WTC11 (cell line): Measurements from ENCODE around the gene NECTIN3.

Experiments used
- CREB1 ChIP-seq: sonication (generic); formaldehyde crosslinking; IDR thresholded peaks from 2 replicates; pipeline ENCODE4 v1.8.0; 2023; ENCODE audit warnings: mild to moderate bottlenecking, missing genetic modification reagents
- ELF4 ChIP-seq: sonication (generic); formaldehyde crosslinking; IDR thresholded peaks from 2 replicates; pipeline ENCODE4 v1.8.1; 2022; ENCODE audit warnings: low read depth, mild to moderate bottlenecking, moderate library complexity, missing genetic modification reagents
- ETV6 ChIP-seq: sonication (generic); formaldehyde crosslinking; IDR thresholded peaks from 2 replicates; pipeline ENCODE4 v1.8.1; 2022; ENCODE audit warnings: mild to moderate bottlenecking, missing genetic modification reagents
- GABPB1 ChIP-seq: sonication (generic); formaldehyde crosslinking; IDR thresholded peaks from 2 replicates; pipeline ENCODE4 v1.8.1; 2023; ENCODE audit warnings: mild to moderate bottlenecking, missing genetic modification reagents
- IRF2 ChIP-seq: sonication (generic); formaldehyde crosslinking; IDR thresholded peaks from 2 replicates; pipeline ENCODE4 v1.8.0; 2022; ENCODE audit warnings: low read depth, missing genetic modification reagents, borderline replicate concordance
- JUN ChIP-seq: sonication (generic); formaldehyde crosslinking; IDR thresholded peaks from 2 replicates; pipeline ENCODE4 v1.8.0; 2023; ENCODE audit warnings: mild to moderate bottlenecking, missing genetic modification reagents
- NR2C2 ChIP-seq: sonication (generic); formaldehyde crosslinking; IDR thresholded peaks from 2 replicates; pipeline ENCODE4 v1.8.0; 2022; ENCODE audit warnings: mild to moderate bottlenecking, missing genetic modification reagents
- PRRX2 ChIP-seq: fragments of 250-450 bp; sonication (Bioruptor Pico); IDR thresholded peaks from 2 replicates; pipeline ENCODE4 v1.8.0; 2021; ENCODE audit warnings: mild to moderate bottlenecking
- SMAD3 ChIP-seq: sonication (generic); formaldehyde crosslinking; IDR thresholded peaks from 2 replicates; pipeline ENCODE4 v1.8.0; 2022; ENCODE audit warnings: missing genetic modification reagents, mild to moderate bottlenecking, borderline replicate concordance
- TF ChIP-seq, protein P1 (sequence below): fragments of 200-600 bp; IDR thresholded peaks from 2 replicates; pipeline ENCODE4 v1.8.0; 2022; ENCODE audit warnings: antibody characterized with exemption
- TF ChIP-seq, protein P2 (sequence below): sonication (generic); formaldehyde crosslinking; IDR thresholded peaks from 2 replicates; pipeline ENCODE4 v1.8.1; 2023; ENCODE audit warnings: mild to moderate bottlenecking, missing genetic modification reagents
- TF ChIP-seq, protein P3 (sequence below): sonication (generic); formaldehyde crosslinking; IDR thresholded peaks from 2 replicates; pipeline ENCODE4 v1.8.1; 2023; ENCODE audit warnings: mild to moderate bottlenecking, missing genetic modification reagents, borderline replicate concordance

DNA sequence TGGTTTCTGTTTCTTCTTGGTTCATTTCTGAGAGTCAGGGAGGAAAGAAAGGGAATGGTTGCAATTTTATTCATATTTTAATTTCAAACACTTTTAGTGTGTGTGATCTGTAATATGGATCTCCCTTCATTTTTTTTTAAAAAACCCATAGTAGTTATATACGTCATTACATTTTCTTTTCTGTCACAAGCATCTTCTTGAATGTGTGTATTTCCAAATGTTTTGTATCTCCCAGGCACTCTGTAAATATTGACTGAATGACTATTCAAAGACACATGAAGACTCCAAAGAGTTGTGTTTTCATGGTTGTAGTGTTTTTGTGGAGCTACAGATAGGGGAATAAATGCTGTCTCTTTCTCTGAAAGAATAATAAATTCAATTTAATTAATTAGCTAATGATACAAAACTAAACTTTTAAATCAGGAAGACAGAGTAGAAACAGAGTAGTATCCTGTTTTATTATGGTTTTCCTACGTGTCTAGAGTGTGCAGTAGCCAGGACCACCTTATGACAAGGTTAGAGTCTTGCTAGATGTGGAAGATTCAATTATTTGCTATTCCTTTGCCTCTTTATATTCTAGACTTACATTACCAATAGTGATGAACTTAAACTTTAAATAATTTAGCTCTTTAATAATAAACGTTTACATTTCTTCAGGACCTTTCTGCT is 35.5 kb downstream of the NECTIN3 start:
- TF ChIP-seq, protein P1, sequence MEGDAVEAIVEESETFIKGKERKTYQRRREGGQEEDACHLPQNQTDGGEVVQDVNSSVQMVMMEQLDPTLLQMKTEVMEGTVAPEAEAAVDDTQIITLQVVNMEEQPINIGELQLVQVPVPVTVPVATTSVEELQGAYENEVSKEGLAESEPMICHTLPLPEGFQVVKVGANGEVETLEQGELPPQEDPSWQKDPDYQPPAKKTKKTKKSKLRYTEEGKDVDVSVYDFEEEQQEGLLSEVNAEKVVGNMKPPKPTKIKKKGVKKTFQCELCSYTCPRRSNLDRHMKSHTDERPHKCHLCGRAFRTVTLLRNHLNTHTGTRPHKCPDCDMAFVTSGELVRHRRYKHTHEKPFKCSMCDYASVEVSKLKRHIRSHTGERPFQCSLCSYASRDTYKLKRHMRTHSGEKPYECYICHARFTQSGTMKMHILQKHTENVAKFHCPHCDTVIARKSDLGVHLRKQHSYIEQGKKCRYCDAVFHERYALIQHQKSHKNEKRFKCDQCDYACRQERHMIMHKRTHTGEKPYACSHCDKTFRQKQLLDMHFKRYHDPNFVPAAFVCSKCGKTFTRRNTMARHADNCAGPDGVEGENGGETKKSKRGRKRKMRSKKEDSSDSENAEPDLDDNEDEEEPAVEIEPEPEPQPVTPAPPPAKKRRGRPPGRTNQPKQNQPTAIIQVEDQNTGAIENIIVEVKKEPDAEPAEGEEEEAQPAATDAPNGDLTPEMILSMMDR: no peak
- TF ChIP-seq, protein P2, sequence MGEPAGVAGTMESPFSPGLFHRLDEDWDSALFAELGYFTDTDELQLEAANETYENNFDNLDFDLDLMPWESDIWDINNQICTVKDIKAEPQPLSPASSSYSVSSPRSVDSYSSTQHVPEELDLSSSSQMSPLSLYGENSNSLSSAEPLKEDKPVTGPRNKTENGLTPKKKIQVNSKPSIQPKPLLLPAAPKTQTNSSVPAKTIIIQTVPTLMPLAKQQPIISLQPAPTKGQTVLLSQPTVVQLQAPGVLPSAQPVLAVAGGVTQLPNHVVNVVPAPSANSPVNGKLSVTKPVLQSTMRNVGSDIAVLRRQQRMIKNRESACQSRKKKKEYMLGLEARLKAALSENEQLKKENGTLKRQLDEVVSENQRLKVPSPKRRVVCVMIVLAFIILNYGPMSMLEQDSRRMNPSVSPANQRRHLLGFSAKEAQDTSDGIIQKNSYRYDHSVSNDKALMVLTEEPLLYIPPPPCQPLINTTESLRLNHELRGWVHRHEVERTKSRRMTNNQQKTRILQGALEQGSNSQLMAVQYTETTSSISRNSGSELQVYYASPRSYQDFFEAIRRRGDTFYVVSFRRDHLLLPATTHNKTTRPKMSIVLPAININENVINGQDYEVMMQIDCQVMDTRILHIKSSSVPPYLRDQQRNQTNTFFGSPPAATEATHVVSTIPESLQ (CRISPR knock-in tag): no peak
- no peak for TF ChIP-seq ETV6
- no peak for TF ChIP-seq SMAD3 (CRISPR knock-in tag)
- TF ChIP-seq CREB1 (CRISPR knock-in tag): no peak
- no peak for TF ChIP-seq IRF2 (CRISPR knock-in tag)
- TF ChIP-seq ELF4: no peak
- no peak for TF ChIP-seq GABPB1 (CRISPR knock-in tag)
- TF ChIP-seq, protein P3, sequence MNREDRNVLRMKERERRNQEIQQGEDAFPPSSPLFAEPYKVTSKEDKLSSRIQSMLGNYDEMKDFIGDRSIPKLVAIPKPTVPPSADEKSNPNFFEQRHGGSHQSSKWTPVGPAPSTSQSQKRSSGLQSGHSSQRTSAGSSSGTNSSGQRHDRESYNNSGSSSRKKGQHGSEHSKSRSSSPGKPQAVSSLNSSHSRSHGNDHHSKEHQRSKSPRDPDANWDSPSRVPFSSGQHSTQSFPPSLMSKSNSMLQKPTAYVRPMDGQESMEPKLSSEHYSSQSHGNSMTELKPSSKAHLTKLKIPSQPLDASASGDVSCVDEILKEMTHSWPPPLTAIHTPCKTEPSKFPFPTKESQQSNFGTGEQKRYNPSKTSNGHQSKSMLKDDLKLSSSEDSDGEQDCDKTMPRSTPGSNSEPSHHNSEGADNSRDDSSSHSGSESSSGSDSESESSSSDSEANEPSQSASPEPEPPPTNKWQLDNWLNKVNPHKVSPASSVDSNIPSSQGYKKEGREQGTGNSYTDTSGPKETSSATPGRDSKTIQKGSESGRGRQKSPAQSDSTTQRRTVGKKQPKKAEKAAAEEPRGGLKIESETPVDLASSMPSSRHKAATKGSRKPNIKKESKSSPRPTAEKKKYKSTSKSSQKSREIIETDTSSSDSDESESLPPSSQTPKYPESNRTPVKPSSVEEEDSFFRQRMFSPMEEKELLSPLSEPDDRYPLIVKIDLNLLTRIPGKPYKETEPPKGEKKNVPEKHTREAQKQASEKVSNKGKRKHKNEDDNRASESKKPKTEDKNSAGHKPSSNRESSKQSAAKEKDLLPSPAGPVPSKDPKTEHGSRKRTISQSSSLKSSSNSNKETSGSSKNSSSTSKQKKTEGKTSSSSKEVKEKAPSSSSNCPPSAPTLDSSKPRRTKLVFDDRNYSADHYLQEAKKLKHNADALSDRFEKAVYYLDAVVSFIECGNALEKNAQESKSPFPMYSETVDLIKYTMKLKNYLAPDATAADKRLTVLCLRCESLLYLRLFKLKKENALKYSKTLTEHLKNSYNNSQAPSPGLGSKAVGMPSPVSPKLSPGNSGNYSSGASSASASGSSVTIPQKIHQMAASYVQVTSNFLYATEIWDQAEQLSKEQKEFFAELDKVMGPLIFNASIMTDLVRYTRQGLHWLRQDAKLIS (CRISPR knock-in tag): no peak
- no peak for TF ChIP-seq JUN (CRISPR knock-in tag)
- no peak for TF ChIP-seq NR2C2 (CRISPR knock-in tag)
- no peak for TF ChIP-seq PRRX2
